HG03066 (cell line): ENCODE measurements around the gene SEC16A.

Source experiments
- ATAC-seq: cut with Tn5 transposase; IDR thresholded peaks from one replicate; pipeline ENCODE4 v1.9.1; 2021; ENCODE audit warnings: low read depth; ENCODE audit not compliant: unreplicated experiment

Gene SEC16A

DNA sequence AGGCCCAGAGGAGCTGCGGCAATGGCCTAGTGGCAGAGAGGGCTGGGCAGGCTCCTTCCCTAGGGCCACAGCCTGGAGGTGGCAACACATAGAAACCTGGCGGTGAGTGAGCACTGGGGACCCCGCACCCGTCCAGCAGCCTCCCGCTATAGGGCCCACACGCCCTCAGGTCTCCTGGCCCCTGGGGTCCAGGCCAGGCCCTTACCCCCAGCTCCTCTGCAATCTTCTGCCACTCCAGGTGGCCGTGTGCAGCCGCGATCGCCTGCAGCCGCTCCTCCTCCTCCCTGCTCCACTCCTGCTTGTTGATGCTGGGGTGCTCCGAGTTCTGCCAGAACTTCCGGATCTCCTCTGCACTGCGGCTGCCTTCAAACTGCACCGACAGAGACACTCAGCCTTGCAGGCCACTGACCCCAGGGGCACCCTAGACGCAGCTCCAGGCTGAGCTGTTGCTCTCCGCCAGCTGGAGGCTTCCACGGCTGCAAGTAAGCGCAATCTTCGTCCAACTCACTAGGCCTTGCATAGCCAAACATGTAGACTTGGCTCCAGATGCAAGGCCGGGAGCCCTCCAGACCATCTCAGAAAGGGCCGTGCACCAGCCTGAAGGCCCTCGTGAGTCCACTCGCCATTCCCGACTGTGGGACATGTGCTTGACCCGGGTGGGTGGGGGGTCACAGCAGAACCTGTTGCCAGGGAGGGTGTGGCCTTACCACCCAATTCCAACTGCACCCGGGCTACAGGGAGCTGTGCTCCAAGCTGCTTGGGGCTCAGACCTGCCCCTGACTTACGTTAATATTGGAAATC is 90.9 kb downstream of the SEC16A start:
- ATAC-seq: no peak
